H1 (cell line): ENCODE results near the gene ZDHHC3. TPM values are rescaled to one million over a fixed set of nuclear protein-coding genes. Genes with fewer than 3 reads are reported as not detected.
A peak's percentile ranks its signal among the peaks of the same experiment; 100 is the strongest.

Experiments used
- CTCF ChIA-PET: fragments of 300-600 bp; sonication (Branson Sonifier 250); formaldehyde crosslinking; loops from one replicate; lab custom pipeline; 2021; ENCODE audit not compliant: partially characterized antibody; lab: Charles Lee
- POLR2A ChIA-PET: fragments of 300-600 bp; sonication (Branson Sonifier 250); formaldehyde crosslinking; loops from one replicate; lab custom pipeline; 2021; ENCODE audit warnings: inconsistent platforms; ENCODE audit not compliant: partially characterized antibody; lab: Charles Lee
- DNase-seq, 2 experiments: peaks; one replicate each; pipeline versions ENCODE4 v3.0.0 to v3.0.0-alpha.2; 2010 to 2022; ENCODE audit warnings: low spot score in 2 of 2, low read depth in 1 of 2, mixed read lengths in 1 of 2
- FAIRE-seq: peaks from 2 replicates; lab custom pipeline; 2011; peaks lifted over from hg19 to GRCh38; lab: Jason Lieb, UNC
- H2AFZ ChIP-seq: 2 replicates; pipeline ENCODE4 v1.8.1; 2012; ENCODE audit warnings: low read length, inconsistent platforms
- H2AK5ac ChIP-seq: 2 replicates; pipeline ENCODE4 v1.6.1; 2013; ENCODE audit warnings: low read depth, low read length
- H2BK120ac ChIP-seq: replicated peaks from 2 replicates; pipeline ENCODE3; 2013; ENCODE audit warnings: low read depth, low read length, inconsistent platforms
- H2BK12ac ChIP-seq: 2 replicates; pipeline ENCODE4 v1.6.1; 2013; ENCODE audit warnings: low read depth, low read length
- H2BK15ac ChIP-seq: 2 replicates; pipeline ENCODE4 v1.6.1; 2013; ENCODE audit warnings: low read length
- H2BK20ac ChIP-seq: 2 replicates; pipeline ENCODE4 v1.6.1; 2013; ENCODE audit warnings: low read length
- H2BK5ac ChIP-seq: 2 replicates; pipeline ENCODE4 v1.6.1; 2013; ENCODE audit warnings: low read depth, low read length
- H3K14ac ChIP-seq: 2 replicates; pipeline ENCODE4 v1.6.1; 2013; ENCODE audit warnings: inconsistent platforms; ENCODE audit not compliant: insufficient read length
- H3K18ac ChIP-seq: 2 replicates; pipeline ENCODE4 v1.6.1; 2013; ENCODE audit warnings: low read length; ENCODE audit errors: extremely low read depth
- H3K23ac ChIP-seq: 2 replicates; pipeline ENCODE4 v1.6.1; 2013; ENCODE audit warnings: inconsistent platforms; ENCODE audit not compliant: insufficient read length
- H3K23me2 ChIP-seq: 2 replicates; pipeline ENCODE4 v1.6.1; 2013; ENCODE audit warnings: low read depth, low read length
- H3K27ac ChIP-seq: 2 replicates; pipeline ENCODE4 v1.6.1; 2011; ENCODE audit warnings: low read depth, low read length, inconsistent platforms
- H3K27me3 ChIP-seq, 4 experiments: replicated peaks in 1 of 4; 1 replicate in 1 of 4; 2 replicates in 3 of 4; pipeline versions ENCODE4 v1.6.1 to v1.8.1; 2011 to 2013; ENCODE audit warnings: low read length in 3 of 4, mild to moderate bottlenecking in 3 of 4, inconsistent platforms in 2 of 4, mixed read lengths in 2 of 4, moderate library complexity in 1 of 4; ENCODE audit not compliant: control insufficient read depth in 3 of 4, insufficient read depth in 3 of 4; ENCODE audit errors: extremely low read depth in 1 of 4
- H3K36me3 ChIP-seq, 4 experiments: 2 replicates each; pipeline versions ENCODE4 v1.6.1 to v1.8.1; 2011 to 2013; ENCODE audit warnings: mild to moderate bottlenecking in 4 of 4, low read length in 3 of 4, moderate library complexity in 2 of 4, control low read depth in 1 of 4, inconsistent platforms in 1 of 4; ENCODE audit not compliant: insufficient read depth in 4 of 4, control insufficient read depth in 2 of 4
- H3K4ac ChIP-seq: replicated peaks from 2 replicates; pipeline ENCODE3; 2013; ENCODE audit warnings: low read length, low read depth, mixed read lengths, inconsistent platforms; ENCODE audit not compliant: insufficient read length
- H3K4me1 ChIP-seq, 4 experiments: replicated peaks in 1 of 4; 1 replicate in 1 of 4; 2 replicates in 3 of 4; pipeline versions ENCODE4 v1.6.1 to v1.8.1; 2011 to 2013; ENCODE audit warnings: low read length in 3 of 4, inconsistent platforms in 2 of 4, mixed read lengths in 1 of 4; ENCODE audit not compliant: insufficient read depth in 4 of 4, control insufficient read depth in 3 of 4
- H3K4me2 ChIP-seq, 2 experiments: 2 replicates each; pipeline versions ENCODE4 v1.6.1 to v1.8.1; 2011 to 2013; ENCODE audit warnings: low read depth in 2 of 2, low read length in 2 of 2, control low read depth in 1 of 2, inconsistent platforms in 1 of 2, mild to moderate bottlenecking in 1 of 2; ENCODE audit not compliant: insufficient read depth in 1 of 2
- H3K4me3 ChIP-seq, 4 experiments: fragments of 200-600, 300-600 bp in 1 of 4; sonication (generic), shearing (Covaris generic), sonication (Bioruptor Twin) in 1 of 4; 2 replicates each; pipeline versions ENCODE4 v1.5.1 to v1.8.1; 2011 to 2016; ENCODE audit warnings: low read length in 4 of 4, low read depth in 3 of 4, control low read depth in 2 of 4, inconsistent platforms in 2 of 4, mild to moderate bottlenecking in 2 of 4, mixed read lengths in 1 of 4, moderate library complexity in 1 of 4; ENCODE audit not compliant: insufficient read depth in 2 of 4; ENCODE audit errors: extremely low read depth in 1 of 4
- H3K56ac ChIP-seq: replicated peaks from 2 replicates; pipeline ENCODE3; 2013; ENCODE audit warnings: low read depth, mild to moderate bottlenecking, mixed read lengths, low read length, inconsistent platforms; ENCODE audit not compliant: insufficient read length
- H3K79me1 ChIP-seq: 2 replicates; pipeline ENCODE4 v1.6.1; 2013; ENCODE audit warnings: low read depth, low read length, control low read depth
- H3K79me2 ChIP-seq, 2 experiments: 2 replicates each; pipeline versions ENCODE4 v1.6.1 to v1.8.1; 2012 to 2013; ENCODE audit warnings: low read length in 2 of 2, mild to moderate bottlenecking in 2 of 2, inconsistent platforms in 1 of 2; ENCODE audit not compliant: insufficient read depth in 2 of 2, control insufficient read depth in 1 of 2
- H3K9ac ChIP-seq, 4 experiments: replicated peaks in 1 of 4; 1 replicate in 1 of 4; 2 replicates in 3 of 4; pipeline versions ENCODE4 v1.6.1 to v1.8.1; 2011 to 2013; ENCODE audit warnings: low read depth in 3 of 4, low read length in 3 of 4, control low read depth in 2 of 4, mild to moderate bottlenecking in 2 of 4, moderate library complexity in 2 of 4, inconsistent platforms in 1 of 4; ENCODE audit errors: extremely low read depth in 1 of 4
- H3K9me3 ChIP-seq, 2 experiments: 2 replicates each; pipeline versions ENCODE4 v1.6.1 to v1.8.1; 2012 to 2013; ENCODE audit warnings: mild to moderate bottlenecking in 2 of 2, moderate library complexity in 2 of 2, control low read depth in 1 of 2, inconsistent platforms in 1 of 2, low read depth in 1 of 2, low read length in 1 of 2, mixed read lengths in 1 of 2; ENCODE audit not compliant: insufficient read depth in 2 of 2
- H4K20me1 ChIP-seq, 2 experiments: replicated peaks in 1 of 2; 2 replicates each; pipeline versions ENCODE3 to v1.8.1; 2011 to 2013; ENCODE audit warnings: inconsistent platforms in 2 of 2, low read length in 2 of 2, mild to moderate bottlenecking in 1 of 2; ENCODE audit not compliant: insufficient read depth in 2 of 2, control insufficient read depth in 1 of 2
- H4K5ac ChIP-seq: 2 replicates; pipeline ENCODE4 v1.6.1; 2013; ENCODE audit warnings: low read length, low read depth, mixed read lengths, inconsistent platforms; ENCODE audit not compliant: insufficient read length
- H4K8ac ChIP-seq: 2 replicates; pipeline ENCODE4 v1.8.0; 2013; ENCODE audit warnings: mild to moderate bottlenecking, moderate library complexity, low read length, inconsistent platforms; ENCODE audit not compliant: insufficient read depth; ENCODE audit errors: extremely low read depth
- H4K91ac ChIP-seq: replicated peaks from 2 replicates; pipeline ENCODE3; 2013; ENCODE audit warnings: low read length, mixed read lengths, inconsistent platforms; ENCODE audit not compliant: insufficient read length
- ATF3 ChIP-seq: IDR thresholded peaks from 2 replicates; pipeline ENCODE4 v1.6.1; 2011; ENCODE audit warnings: low read depth, mild to moderate bottlenecking, low read length; ENCODE audit not compliant: insufficient read depth
- BACH1 ChIP-seq: IDR thresholded peaks from 2 replicates; pipeline ENCODE4 v1.6.1; 2012; ENCODE audit warnings: low read length, improper control_type of control experiment
- CTBP2 ChIP-seq: IDR thresholded peaks from 2 replicates; pipeline ENCODE4 v1.7.0; 2011; ENCODE audit warnings: borderline replicate concordance, mild to moderate bottlenecking, moderate library complexity, mixed read lengths, low read length; ENCODE audit not compliant: insufficient read depth, insufficient read length
- CTCF ChIP-seq, 3 experiments: IDR thresholded peaks; 1 replicate in 2 of 3; 2 replicates in 1 of 3; pipeline versions ENCODE4 v1.5.1 to v1.6.1; 2011; ENCODE audit warnings: low read length in 3 of 3, mild to moderate bottlenecking in 3 of 3, inconsistent platforms in 2 of 3, low read depth in 1 of 3, moderate library complexity in 1 of 3; ENCODE audit not compliant: insufficient read depth in 1 of 3; ENCODE audit errors: control extremely low read depth in 1 of 3
- POLR2AphosphoS5 ChIP-seq: IDR thresholded peaks from 2 replicates; pipeline ENCODE4 v1.6.1; 2011; ENCODE audit warnings: low read depth, low read length
- SIN3A ChIP-seq, 2 experiments: IDR thresholded peaks in 1 of 2; conservative IDR thresholded peaks in 1 of 2; 2 replicates each; pipeline ENCODE4 v1.6.1; 2011 to 2012; ENCODE audit warnings: low read length in 2 of 2, improper control_type of control experiment in 1 of 2, low read depth in 1 of 2, mild to moderate bottlenecking in 1 of 2
- SIRT6 ChIP-seq: IDR thresholded peaks from one replicate; pipeline ENCODE4 v1.7.1; 2012; ENCODE audit warnings: low read length, inconsistent platforms
- SUZ12 ChIP-seq: fragments of 200-600 bp; sonication (generic); IDR thresholded peaks from 2 replicates; pipeline ENCODE4 v1.6.1; 2012; ENCODE audit warnings: mild to moderate bottlenecking, inconsistent platforms, low read length, moderate library complexity, mixed read lengths
- TCF12 ChIP-seq: IDR thresholded peaks from 2 replicates; pipeline ENCODE4 v1.6.1; 2011; ENCODE audit warnings: low read depth, mild to moderate bottlenecking, low read length
- TEAD4 ChIP-seq: IDR thresholded peaks from 2 replicates; pipeline ENCODE4 v1.6.1; 2012; ENCODE audit warnings: low read depth, low read length, inconsistent platforms, mixed read lengths
- WGBS, 2 experiments: shearing (Covaris generic) in 1 of 2; methylation state at CpG; one replicate each; pipeline versions ENCODE4 v1.1.6 to v1.1.7; 2013 to 2015; ENCODE audit warnings: low lambda C conversion rate in 2 of 2, mixed read lengths in 2 of 2, inconsistent platforms in 1 of 2, low coverage in 1 of 2, missing lambda C conversion rate in 1 of 2; ENCODE audit not compliant: insufficient replicate concordance in 2 of 2, insufficient coverage in 1 of 2, insufficient read length in 1 of 2; ENCODE audit errors: extremely low coverage in 1 of 2, missing lambda C conversion rate in 1 of 2; 5-methylcytosine and 5-hydroxymethylcytosine counted together
- polyA plus RNA-seq, 7 experiments: library from polyadenylated mRNA; depleted of rRNA in 3 of 7; stranded (reverse) in 5 of 7; unstranded in 2 of 7; fragments of >200 nt in 5 of 7; fragments of 200-250 nt in 2 of 7; gene quantifications; 1 replicate in 5 of 7; 2 replicates in 1 of 7; 4 replicates in 1 of 7; pipeline versions ENCODE4 v1.2.1 to v1.2.3, GENCODE V29; 2011 to 2013; ENCODE audit warnings: missing spikeins in 2 of 7, mixed read lengths in 2 of 7
- total RNA-seq: library from RNA; stranded (reverse); fragmentation: NEBNext Ultra II Directional; extraction: Animal tissue kit (Norgen Biotek cat#: 25700); gene quantifications from 2 replicates; pipeline ENCODE4 v1.2.1, GENCODE V29; 2021

Gene ZDHHC3
- total and polyA plus RNA-seq, 2 of the 8 experiments (the other 6 are each of a cell fraction or from before 2014, with no cell fraction given) = 77.4 to 88.7 TPM

GRCh38 chr3:44918581-44918980 lies 57.4 kb downstream of the ZDHHC3 start:
- Histone ChIP-seq H3K27ac (no peak overlapping the region), H3K9me3 (no peaks in the 10 kb centered on the region), H3K14ac (no peak overlapping the region), H4K20me1 (no peaks in the 10 kb centered on the region), H3K36me3 (peaks cover 0 to 4% (median 1%) of the 10 kb centered on the region in 4 experiments; a peak in 1 of 8 replicates), H2BK15ac (no peak overlapping the region), H2BK20ac (no peak overlapping the region), H3K27me3 (no peaks in the 10 kb centered on the region), H3K56ac (no peak overlapping the region), H3K79me1 (no peaks in the 10 kb centered on the region), H3K79me2 (no peaks in the 10 kb centered on the region), H3K4me3 (no peak overlapping the region), H3K9ac (no peak overlapping the region), H3K23ac (no peak overlapping the region), H3K4ac (no peak overlapping the region), H4K91ac (no peak overlapping the region), H2BK5ac (no peak overlapping the region), H3K23me2 (no peaks in the 10 kb centered on the region), H4K5ac (no peak overlapping the region), H4K8ac (no peak overlapping the region), H3K18ac (no peak overlapping the region), H2AK5ac (no peak overlapping the region), H2AFZ (no peak overlapping the region), H3K4me1 (peaks cover 0 to 2% (median 0%) of the 10 kb centered on the region in 4 experiments; a peak in 1 of 7 replicates), H2BK120ac (no peak overlapping the region), H3K4me2 (no peak overlapping the region), H2BK12ac (no peak overlapping the region)
- TF ChIP-seq TCF12 = no peak
- TF ChIP-seq BACH1 = no peak
- TF ChIP-seq SIRT6 = no peak
- TF ChIP-seq SIN3A (conservative IDR thresholded peaks at IDR 0.05 in 1 of 2, IDR thresholded peaks at IDR 0.05 in 1 of 2; ENCODE audit: low read depth in 1 of 2, low read length in 2 of 2) = no peak
- TF ChIP-seq ATF3 = no peak
- TF ChIP-seq CTCF (IDR thresholded peaks at IDR 0.05; ENCODE audit: control extremely low read depth in 1 of 3, insufficient read depth in 1 of 3, low read depth in 1 of 3, low read length in 3 of 3) = peak in 2 of 3 experiments; percentile 10 to 20; a peak in 2 of 4 replicates
- no peak for TF ChIP-seq SUZ12
- no peak for TF ChIP-seq TEAD4
- TF ChIP-seq CTBP2 = no peak
- TF ChIP-seq POLR2AphosphoS5 = peak; percentile 48; the same call in 1 of the 2 replicates
- 92% methylated on average over 6 of the region's 6 CpGs; no CpG with 5 or more reads in 1 of the 2 experiments for WGBS, 2 experiments
- FAIRE-seq = no peak
- DNase-seq = no peak
- POLR2A ChIA-PET = no interaction called here
- CTCF ChIA-PET = interaction anchor here (0.9 to 1.5 kb wide), 2 partner anchors 10 to 24 kb away, joined by 3 to 6 read pairs; no protein-coding TSS in a partner anchor
